DND-41 (cell line): ENCODE data around the gene CA11.

Experiments
- ATAC-seq: fragments of 200-7000 bp; cut with Tn5 transposase; 3 replicates; pipeline ENCODE4 v1.9.1; 2021; ENCODE audit warnings: low read depth; ENCODE audit not compliant: insufficient read depth
- DNase-seq: peaks from one replicate; pipeline ENCODE4 v3.0.0-alpha.2; 2020
- H2AFZ ChIP-seq: 2 replicates; pipeline ENCODE4 v1.6.0; 2012; ENCODE audit warnings: low read depth, low read length
- H3K27ac ChIP-seq: 2 replicates; pipeline ENCODE4 v1.5.1; 2012; ENCODE audit warnings: low read length, inconsistent platforms
- H3K27me3 ChIP-seq: fragments of 200-600 bp; sonication (generic); 2 replicates; pipeline ENCODE4 v1.6.0; 2012; ENCODE audit warnings: low read length, mild to moderate bottlenecking, inconsistent platforms; ENCODE audit not compliant: insufficient read depth, poor library complexity
- H3K36me3 ChIP-seq: 2 replicates; pipeline ENCODE4 v1.5.1; 2012; ENCODE audit warnings: low read length, inconsistent platforms; ENCODE audit not compliant: insufficient read depth
- H3K4me1 ChIP-seq: 2 replicates; pipeline ENCODE4 v1.5.1; 2012; ENCODE audit warnings: mild to moderate bottlenecking, low read length; ENCODE audit not compliant: insufficient read depth
- H3K4me2 ChIP-seq: 2 replicates; pipeline ENCODE4 v1.6.0; 2012; ENCODE audit warnings: mild to moderate bottlenecking, moderate library complexity, low read length, inconsistent platforms; ENCODE audit not compliant: insufficient read depth
- H3K4me3 ChIP-seq, 2 experiments: fragments of 200-600 bp in 1 of 2; shearing (Covaris generic) in 1 of 2; 2 replicates each; pipeline ENCODE4 v1.5.1; 2012 to 2016; ENCODE audit warnings: inconsistent platforms in 2 of 2, low read length in 2 of 2, mild to moderate bottlenecking in 2 of 2, low read depth in 1 of 2, moderate library complexity in 1 of 2
- H3K79me2 ChIP-seq: 2 replicates; pipeline ENCODE4 v1.6.0; 2012; ENCODE audit warnings: low read length, inconsistent platforms; ENCODE audit not compliant: insufficient read depth
- H3K9ac ChIP-seq: 2 replicates; pipeline ENCODE4 v1.6.0; 2012; ENCODE audit warnings: low read depth, mild to moderate bottlenecking, inconsistent platforms, low read length, moderate library complexity
- H3K9me3 ChIP-seq: 2 replicates; pipeline ENCODE4 v1.5.1; 2012; ENCODE audit warnings: low read length, moderate library complexity, mild to moderate bottlenecking, inconsistent platforms; ENCODE audit not compliant: insufficient read depth, severe bottlenecking
- H4K20me1 ChIP-seq: 2 replicates; pipeline ENCODE4 v1.6.0; 2012; ENCODE audit warnings: low read length; ENCODE audit not compliant: insufficient read depth
- EZH2 ChIP-seq: IDR thresholded peaks from 3 replicates; pipeline ENCODE4 v1.6.1; 2012; ENCODE audit warnings: borderline replicate concordance, low read depth, mild to moderate bottlenecking, moderate library complexity, low read length, inconsistent platforms; ENCODE audit not compliant: severe bottlenecking
- TF ChIP-seq, protein P1 (sequence below): IDR thresholded peaks from 2 replicates; pipeline ENCODE4 v1.5.1; 2012; ENCODE audit warnings: borderline replicate concordance, low read length, moderate library complexity, mild to moderate bottlenecking; ENCODE audit not compliant: poor library complexity, severe bottlenecking; ENCODE audit errors: extremely low read depth

CA11 gene

DNA sequence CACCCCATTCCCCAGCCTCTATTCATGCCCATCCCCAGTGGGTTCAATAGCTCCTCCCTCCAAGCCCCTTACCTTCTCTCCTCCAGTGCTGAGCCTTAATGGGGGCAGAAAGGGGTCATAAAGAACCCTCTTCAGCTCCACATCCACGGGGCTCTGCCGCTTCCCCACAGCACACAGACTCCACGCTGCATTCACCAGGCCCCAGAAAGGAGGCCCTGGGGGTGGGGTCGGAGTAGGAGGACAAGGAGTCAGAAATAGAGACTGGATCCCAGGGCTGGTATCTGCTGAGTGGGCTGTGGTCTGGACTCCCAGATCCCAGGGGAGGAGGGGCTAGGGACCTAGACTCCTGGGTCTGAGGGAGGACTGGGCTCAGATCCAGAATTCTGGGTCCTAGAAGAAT lies 1.6 kb downstream of the CA11 start:
- Histone ChIP-seq H3K4me3 (no peak overlapping the region), H3K27me3 (no peaks in the 10 kb centered on the region), H4K20me1 (no peaks in the 10 kb centered on the region), H3K27ac (no peak overlapping the region), H3K9me3 (no peaks in the 10 kb centered on the region), H3K4me2 (no peak overlapping the region), H3K79me2 (no peaks in the 10 kb centered on the region), H3K9ac (no peak overlapping the region), H3K36me3 (no peaks in the 10 kb centered on the region), H3K4me1 (peaks cover 40% of the 10 kb centered on the region), H2AFZ (no peak overlapping the region)
- no peak for TF ChIP-seq EZH2
- TF ChIP-seq, protein P1, sequence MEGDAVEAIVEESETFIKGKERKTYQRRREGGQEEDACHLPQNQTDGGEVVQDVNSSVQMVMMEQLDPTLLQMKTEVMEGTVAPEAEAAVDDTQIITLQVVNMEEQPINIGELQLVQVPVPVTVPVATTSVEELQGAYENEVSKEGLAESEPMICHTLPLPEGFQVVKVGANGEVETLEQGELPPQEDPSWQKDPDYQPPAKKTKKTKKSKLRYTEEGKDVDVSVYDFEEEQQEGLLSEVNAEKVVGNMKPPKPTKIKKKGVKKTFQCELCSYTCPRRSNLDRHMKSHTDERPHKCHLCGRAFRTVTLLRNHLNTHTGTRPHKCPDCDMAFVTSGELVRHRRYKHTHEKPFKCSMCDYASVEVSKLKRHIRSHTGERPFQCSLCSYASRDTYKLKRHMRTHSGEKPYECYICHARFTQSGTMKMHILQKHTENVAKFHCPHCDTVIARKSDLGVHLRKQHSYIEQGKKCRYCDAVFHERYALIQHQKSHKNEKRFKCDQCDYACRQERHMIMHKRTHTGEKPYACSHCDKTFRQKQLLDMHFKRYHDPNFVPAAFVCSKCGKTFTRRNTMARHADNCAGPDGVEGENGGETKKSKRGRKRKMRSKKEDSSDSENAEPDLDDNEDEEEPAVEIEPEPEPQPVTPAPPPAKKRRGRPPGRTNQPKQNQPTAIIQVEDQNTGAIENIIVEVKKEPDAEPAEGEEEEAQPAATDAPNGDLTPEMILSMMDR: no peak
- DNase-seq (no peak), ATAC-seq (no peak)

DNA sequence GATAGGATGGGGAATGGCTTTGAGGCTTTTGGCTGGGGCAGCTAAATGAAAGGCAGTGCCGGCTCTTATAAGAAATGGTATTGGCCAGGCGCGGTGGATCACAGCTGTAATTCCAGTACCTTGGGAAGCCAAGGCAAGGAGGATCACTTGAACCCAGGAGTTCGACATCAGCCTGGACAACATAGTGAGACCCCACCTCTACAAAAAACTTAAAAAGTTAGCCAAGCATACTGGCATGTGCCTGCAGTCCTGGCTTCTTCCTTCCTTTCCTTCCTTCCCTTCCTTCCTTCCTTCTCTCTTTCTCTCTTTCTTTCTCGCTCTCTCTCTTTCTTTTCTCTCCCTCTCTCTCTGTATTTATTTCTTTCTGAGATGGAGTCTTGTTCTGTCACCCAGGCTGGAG lies 3.1 kb downstream of the CA11 start:
- H4K20me1 ChIP-seq: no peaks in the 10 kb centered on the region
- ATAC-seq (no peak), DNase-seq (no peak)
- H3K9ac ChIP-seq: no peak overlapping the region
- peaks cover 37% of the 10 kb centered on the region for H3K4me1 ChIP-seq
- H3K79me2 ChIP-seq: no peaks in the 10 kb centered on the region
- no peaks in the 10 kb centered on the region for H3K36me3 ChIP-seq
- no peak overlapping the region for H3K4me2 ChIP-seq
- H2AFZ ChIP-seq: no peak overlapping the region
- no peak overlapping the region for H3K4me3 ChIP-seq
- H3K27ac ChIP-seq: no peak overlapping the region
- TF ChIP-seq, protein P1: no peak
- no peak for TF ChIP-seq EZH2
- no peaks in the 10 kb centered on the region for H3K9me3 ChIP-seq
- H3K27me3 ChIP-seq: no peaks in the 10 kb centered on the region

DNA sequence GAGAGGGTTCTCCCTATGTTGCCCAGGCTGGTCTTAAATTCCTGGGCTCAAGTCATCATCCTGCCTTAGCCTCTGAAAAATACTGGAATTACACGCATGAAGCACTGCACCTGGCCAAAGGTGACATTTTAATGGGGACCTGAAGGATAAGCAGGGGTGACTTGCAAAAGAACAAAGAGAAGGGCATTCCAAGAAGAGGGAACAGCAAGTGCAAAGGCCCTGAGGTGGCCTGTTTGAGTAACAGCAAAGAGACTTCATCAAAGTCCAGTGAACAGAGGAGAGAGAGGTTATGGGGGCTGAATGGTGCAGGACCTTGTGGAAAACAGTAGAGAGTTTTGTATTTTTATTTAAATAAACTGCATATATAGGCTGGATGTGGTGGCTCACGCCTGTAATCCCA lies 4.1 kb downstream of the CA11 start:
- Histone ChIP-seq H3K9me3 (no peaks in the 10 kb centered on the region), H3K27me3 (no peaks in the 10 kb centered on the region), H3K36me3 (no peaks in the 10 kb centered on the region; the same call in 1 of the 2 replicates), H4K20me1 (peaks cover 2% of the 10 kb centered on the region; the same call in 1 of the 2 replicates), H3K4me3 (no peak overlapping the region), H3K4me1 (peaks cover 33% of the 10 kb centered on the region), H3K9ac (no peak overlapping the region), H2AFZ (no peak overlapping the region), H3K4me2 (no peak overlapping the region), H3K27ac (no peak overlapping the region), H3K79me2 (no peaks in the 10 kb centered on the region)
- TF ChIP-seq, protein P1: no peak
- TF ChIP-seq EZH2: no peak
- DNase-seq: no peak
- no peak for ATAC-seq
